H1 (cell line): ENCODE results near the gene COIL. TPM values are rescaled to one million over a fixed set of nuclear protein-coding genes. Genes with fewer than 3 reads are reported as not detected.
"Not testable (repeated sequence)": the region's sequence is repeated elsewhere in the genome, so short reads cannot be mapped to it uniquely, and the experiment has no call there.

Source experiments
- CTCF ChIA-PET: fragments of 300-600 bp; sonication (Branson Sonifier 250); formaldehyde crosslinking; loops from one replicate; lab custom pipeline; 2021; ENCODE audit not compliant: partially characterized antibody; lab: Charles Lee
- POLR2A ChIA-PET: fragments of 300-600 bp; sonication (Branson Sonifier 250); formaldehyde crosslinking; loops from one replicate; lab custom pipeline; 2021; ENCODE audit warnings: inconsistent platforms; ENCODE audit not compliant: partially characterized antibody; lab: Charles Lee
- DNase-seq, 2 experiments: peaks; one replicate each; pipeline versions ENCODE4 v3.0.0 to v3.0.0-alpha.2; 2010 to 2022; ENCODE audit warnings: low spot score in 2 of 2, low read depth in 1 of 2, mixed read lengths in 1 of 2
- FAIRE-seq: peaks from 2 replicates; lab custom pipeline; 2011; peaks lifted over from hg19 to GRCh38; lab: Jason Lieb, UNC
- H2AFZ ChIP-seq: 2 replicates; pipeline ENCODE4 v1.8.1; 2012; ENCODE audit warnings: low read length, inconsistent platforms
- H2AK5ac ChIP-seq: 2 replicates; pipeline ENCODE4 v1.6.1; 2013; ENCODE audit warnings: low read depth, low read length
- H2BK120ac ChIP-seq: replicated peaks from 2 replicates; pipeline ENCODE3; 2013; ENCODE audit warnings: low read depth, low read length, inconsistent platforms
- H2BK12ac ChIP-seq: 2 replicates; pipeline ENCODE4 v1.6.1; 2013; ENCODE audit warnings: low read depth, low read length
- H2BK15ac ChIP-seq: 2 replicates; pipeline ENCODE4 v1.6.1; 2013; ENCODE audit warnings: low read length
- H2BK20ac ChIP-seq: 2 replicates; pipeline ENCODE4 v1.6.1; 2013; ENCODE audit warnings: low read length
- H2BK5ac ChIP-seq: 2 replicates; pipeline ENCODE4 v1.6.1; 2013; ENCODE audit warnings: low read depth, low read length
- H3K14ac ChIP-seq: 2 replicates; pipeline ENCODE4 v1.6.1; 2013; ENCODE audit warnings: inconsistent platforms; ENCODE audit not compliant: insufficient read length
- H3K18ac ChIP-seq: 2 replicates; pipeline ENCODE4 v1.6.1; 2013; ENCODE audit warnings: low read length; ENCODE audit errors: extremely low read depth
- H3K23ac ChIP-seq: 2 replicates; pipeline ENCODE4 v1.6.1; 2013; ENCODE audit warnings: inconsistent platforms; ENCODE audit not compliant: insufficient read length
- H3K23me2 ChIP-seq: 2 replicates; pipeline ENCODE4 v1.6.1; 2013; ENCODE audit warnings: low read depth, low read length
- H3K27ac ChIP-seq: 2 replicates; pipeline ENCODE4 v1.6.1; 2011; ENCODE audit warnings: low read depth, low read length, inconsistent platforms
- H3K27me3 ChIP-seq, 4 experiments: replicated peaks in 1 of 4; 1 replicate in 1 of 4; 2 replicates in 3 of 4; pipeline versions ENCODE4 v1.6.1 to v1.8.1; 2011 to 2013; ENCODE audit warnings: low read length in 3 of 4, mild to moderate bottlenecking in 3 of 4, inconsistent platforms in 2 of 4, mixed read lengths in 2 of 4, moderate library complexity in 1 of 4; ENCODE audit not compliant: control insufficient read depth in 3 of 4, insufficient read depth in 3 of 4; ENCODE audit errors: extremely low read depth in 1 of 4
- H3K36me3 ChIP-seq, 4 experiments: 2 replicates each; pipeline versions ENCODE4 v1.6.1 to v1.8.1; 2011 to 2013; ENCODE audit warnings: mild to moderate bottlenecking in 4 of 4, low read length in 3 of 4, moderate library complexity in 2 of 4, control low read depth in 1 of 4, inconsistent platforms in 1 of 4; ENCODE audit not compliant: insufficient read depth in 4 of 4, control insufficient read depth in 2 of 4
- H3K4ac ChIP-seq: replicated peaks from 2 replicates; pipeline ENCODE3; 2013; ENCODE audit warnings: low read length, low read depth, mixed read lengths, inconsistent platforms; ENCODE audit not compliant: insufficient read length
- H3K4me1 ChIP-seq, 4 experiments: replicated peaks in 1 of 4; 1 replicate in 1 of 4; 2 replicates in 3 of 4; pipeline versions ENCODE4 v1.6.1 to v1.8.1; 2011 to 2013; ENCODE audit warnings: low read length in 3 of 4, inconsistent platforms in 2 of 4, mixed read lengths in 1 of 4; ENCODE audit not compliant: insufficient read depth in 4 of 4, control insufficient read depth in 3 of 4
- H3K4me2 ChIP-seq, 2 experiments: 2 replicates each; pipeline versions ENCODE4 v1.6.1 to v1.8.1; 2011 to 2013; ENCODE audit warnings: low read depth in 2 of 2, low read length in 2 of 2, control low read depth in 1 of 2, inconsistent platforms in 1 of 2, mild to moderate bottlenecking in 1 of 2; ENCODE audit not compliant: insufficient read depth in 1 of 2
- H3K4me3 ChIP-seq, 4 experiments: fragments of 200-600, 300-600 bp in 1 of 4; sonication (generic), shearing (Covaris generic), sonication (Bioruptor Twin) in 1 of 4; 2 replicates each; pipeline versions ENCODE4 v1.5.1 to v1.8.1; 2011 to 2016; ENCODE audit warnings: low read length in 4 of 4, low read depth in 3 of 4, control low read depth in 2 of 4, inconsistent platforms in 2 of 4, mild to moderate bottlenecking in 2 of 4, mixed read lengths in 1 of 4, moderate library complexity in 1 of 4; ENCODE audit not compliant: insufficient read depth in 2 of 4; ENCODE audit errors: extremely low read depth in 1 of 4
- H3K56ac ChIP-seq: replicated peaks from 2 replicates; pipeline ENCODE3; 2013; ENCODE audit warnings: low read depth, mild to moderate bottlenecking, mixed read lengths, low read length, inconsistent platforms; ENCODE audit not compliant: insufficient read length
- H3K79me1 ChIP-seq: 2 replicates; pipeline ENCODE4 v1.6.1; 2013; ENCODE audit warnings: low read depth, low read length, control low read depth
- H3K79me2 ChIP-seq, 2 experiments: 2 replicates each; pipeline versions ENCODE4 v1.6.1 to v1.8.1; 2012 to 2013; ENCODE audit warnings: low read length in 2 of 2, mild to moderate bottlenecking in 2 of 2, inconsistent platforms in 1 of 2; ENCODE audit not compliant: insufficient read depth in 2 of 2, control insufficient read depth in 1 of 2
- H3K9ac ChIP-seq, 4 experiments: replicated peaks in 1 of 4; 1 replicate in 1 of 4; 2 replicates in 3 of 4; pipeline versions ENCODE4 v1.6.1 to v1.8.1; 2011 to 2013; ENCODE audit warnings: low read depth in 3 of 4, low read length in 3 of 4, control low read depth in 2 of 4, mild to moderate bottlenecking in 2 of 4, moderate library complexity in 2 of 4, inconsistent platforms in 1 of 4; ENCODE audit errors: extremely low read depth in 1 of 4
- H3K9me3 ChIP-seq, 2 experiments: 2 replicates each; pipeline versions ENCODE4 v1.6.1 to v1.8.1; 2012 to 2013; ENCODE audit warnings: mild to moderate bottlenecking in 2 of 2, moderate library complexity in 2 of 2, control low read depth in 1 of 2, inconsistent platforms in 1 of 2, low read depth in 1 of 2, low read length in 1 of 2, mixed read lengths in 1 of 2; ENCODE audit not compliant: insufficient read depth in 2 of 2
- H4K20me1 ChIP-seq, 2 experiments: replicated peaks in 1 of 2; 2 replicates each; pipeline versions ENCODE3 to v1.8.1; 2011 to 2013; ENCODE audit warnings: inconsistent platforms in 2 of 2, low read length in 2 of 2, mild to moderate bottlenecking in 1 of 2; ENCODE audit not compliant: insufficient read depth in 2 of 2, control insufficient read depth in 1 of 2
- H4K5ac ChIP-seq: 2 replicates; pipeline ENCODE4 v1.6.1; 2013; ENCODE audit warnings: low read length, low read depth, mixed read lengths, inconsistent platforms; ENCODE audit not compliant: insufficient read length
- H4K8ac ChIP-seq: 2 replicates; pipeline ENCODE4 v1.8.0; 2013; ENCODE audit warnings: mild to moderate bottlenecking, moderate library complexity, low read length, inconsistent platforms; ENCODE audit not compliant: insufficient read depth; ENCODE audit errors: extremely low read depth
- H4K91ac ChIP-seq: replicated peaks from 2 replicates; pipeline ENCODE3; 2013; ENCODE audit warnings: low read length, mixed read lengths, inconsistent platforms; ENCODE audit not compliant: insufficient read length
- WGBS, 2 experiments: shearing (Covaris generic) in 1 of 2; methylation state at CpG; one replicate each; pipeline versions ENCODE4 v1.1.6 to v1.1.7; 2013 to 2015; ENCODE audit warnings: low lambda C conversion rate in 2 of 2, mixed read lengths in 2 of 2, inconsistent platforms in 1 of 2, low coverage in 1 of 2, missing lambda C conversion rate in 1 of 2; ENCODE audit not compliant: insufficient replicate concordance in 2 of 2, insufficient coverage in 1 of 2, insufficient read length in 1 of 2; ENCODE audit errors: extremely low coverage in 1 of 2, missing lambda C conversion rate in 1 of 2; 5-methylcytosine and 5-hydroxymethylcytosine counted together
- polyA plus RNA-seq, 7 experiments: library from polyadenylated mRNA; depleted of rRNA in 3 of 7; stranded (reverse) in 5 of 7; unstranded in 2 of 7; fragments of >200 nt in 5 of 7; fragments of 200-250 nt in 2 of 7; gene quantifications; 1 replicate in 5 of 7; 2 replicates in 1 of 7; 4 replicates in 1 of 7; pipeline versions ENCODE4 v1.2.1 to v1.2.3, GENCODE V29; 2011 to 2013; ENCODE audit warnings: missing spikeins in 2 of 7, mixed read lengths in 2 of 7
- total RNA-seq: library from RNA; stranded (reverse); fragmentation: NEBNext Ultra II Directional; extraction: Animal tissue kit (Norgen Biotek cat#: 25700); gene quantifications from 2 replicates; pipeline ENCODE4 v1.2.1, GENCODE V29; 2021

The COIL gene
- total and polyA plus RNA-seq, 2 of the 8 experiments (the other 6 are each of a cell fraction or from before 2014, with no cell fraction given): 5.2 to 23.6 TPM

DNA sequence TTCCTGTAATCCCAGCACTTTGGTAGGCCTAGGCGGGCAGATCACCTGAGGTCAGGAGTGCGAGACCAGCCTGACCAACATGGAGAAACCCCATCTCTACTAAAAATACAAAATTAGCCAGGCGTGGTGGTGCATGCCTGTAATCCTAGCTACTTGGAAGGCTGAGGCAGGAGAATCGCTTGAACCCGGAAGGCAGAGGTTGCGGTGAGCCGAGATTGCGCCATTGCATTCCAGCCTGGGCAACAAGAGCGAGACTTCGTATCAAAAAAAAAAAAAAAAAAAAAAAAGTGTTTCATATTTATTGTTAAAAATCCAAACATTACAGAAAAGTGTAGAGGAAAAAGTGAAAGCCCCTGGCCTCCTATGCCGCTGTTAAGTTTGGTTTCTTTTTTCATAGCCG lies 19.7 kb upstream of the COIL start:
- H2AK5ac ChIP-seq, H4K91ac ChIP-seq, H2BK20ac ChIP-seq, H3K4me2 ChIP-seq, H3K27me3 ChIP-seq, H3K79me1 ChIP-seq, H3K56ac ChIP-seq, H3K4me3 ChIP-seq, H3K79me2 ChIP-seq, H3K9me3 ChIP-seq, DNase-seq, H2BK15ac ChIP-seq, H3K4ac ChIP-seq, H4K20me1 ChIP-seq, FAIRE-seq, H2AFZ ChIP-seq, POLR2A ChIA-PET, H3K14ac ChIP-seq, H3K23me2 ChIP-seq, H4K8ac ChIP-seq, H2BK12ac ChIP-seq, H3K27ac ChIP-seq, H3K36me3 ChIP-seq, H3K9ac ChIP-seq, H4K5ac ChIP-seq, H2BK120ac ChIP-seq, H2BK5ac ChIP-seq, H3K23ac ChIP-seq, H3K18ac ChIP-seq: not testable (repeated sequence)
- CTCF ChIA-PET: interaction anchor here (2.7 kb wide), 1 partner anchor 130 kb away, joined by 7 read pairs; no protein-coding TSS in a partner anchor
- WGBS, 2 experiments: 96% methylated on average over 12 of the region's 12 CpGs; no CpG with 5 or more reads in 1 of the 2 experiments
- peaks cover 0 to 12% (median under 1%) of the 10 kb centered on the region in 4 experiments; a peak in 4 of 7 replicates for H3K4me1 ChIP-seq
